Spinal cord (tissue), 10 donors: ENCODE measurements around the gene EMP1. TPM values are rescaled to one million over a fixed set of nuclear protein-coding genes. Genes with fewer than 3 reads are reported as not detected.
"Not testable (repeated sequence)": the region's sequence is repeated elsewhere in the genome, so short reads cannot be mapped to it uniquely, and the experiment has no call there.

Experiments
- DNase-seq, 6 donors: peaks; one replicate each; pipeline versions ENCODE4 v3.0.0 to v3.0.0-alpha.2; 2013 to 2015; ENCODE audit warnings: low spot score in 6 of 6, low read depth in 4 of 6
- H3K27ac ChIP-seq: one replicate; pipeline ENCODE4 v1.5.1; 2013; ENCODE audit warnings: low read depth, low read length, control low read depth
- H3K27me3 ChIP-seq: one replicate; pipeline ENCODE4 v1.6.1; 2013; ENCODE audit warnings: low read length; ENCODE audit not compliant: control insufficient read depth, insufficient read depth
- H3K36me3 ChIP-seq: one replicate; pipeline ENCODE4 v1.6.1; 2013; ENCODE audit warnings: low read length; ENCODE audit not compliant: control insufficient read depth, insufficient read depth
- H3K4me1 ChIP-seq: one replicate; pipeline ENCODE4 v1.6.1; 2013; ENCODE audit warnings: low read length; ENCODE audit not compliant: control insufficient read depth, insufficient read depth
- H3K4me3 ChIP-seq: one replicate; pipeline ENCODE4 v1.5.1; 2013; ENCODE audit warnings: low read depth, low read length, control low read depth
- H3K9me3 ChIP-seq: one replicate; pipeline ENCODE4 v1.6.1; 2013; ENCODE audit warnings: low read length; ENCODE audit not compliant: control insufficient read depth, insufficient read depth
- WGBS: methylation state at CpG from one replicate; pipeline ENCODE4 v1.1.5; 2013; ENCODE audit warnings: missing lambda C conversion rate; ENCODE audit not compliant: insufficient coverage; 5-methylcytosine and 5-hydroxymethylcytosine counted together
- polyA plus RNA-seq, 2 donors: library from polyadenylated mRNA; unstranded; fragments of 120-200 nt; gene quantifications; one replicate each; pipeline ENCODE4 v1.2.1, GENCODE V29; 2013; ENCODE audit not compliant: insufficient read length in 2 of 2
- total RNA-seq, 2 donors: library from RNA; depleted of rRNA in 1 of 2; stranded (reverse); fragments of 120-200 nt in 1 of 2; fragments of >200 nt in 1 of 2; gene quantifications; one replicate each; pipeline versions ENCODE4 v1.2.3 to v1.2.4, GENCODE V29; 2013 to 2014
- donor health status: healthy.

The EMP1 gene
- total and polyA plus RNA-seq, 4 donors: 57.7 to 91.6 (median 68.4) TPM

DNA sequence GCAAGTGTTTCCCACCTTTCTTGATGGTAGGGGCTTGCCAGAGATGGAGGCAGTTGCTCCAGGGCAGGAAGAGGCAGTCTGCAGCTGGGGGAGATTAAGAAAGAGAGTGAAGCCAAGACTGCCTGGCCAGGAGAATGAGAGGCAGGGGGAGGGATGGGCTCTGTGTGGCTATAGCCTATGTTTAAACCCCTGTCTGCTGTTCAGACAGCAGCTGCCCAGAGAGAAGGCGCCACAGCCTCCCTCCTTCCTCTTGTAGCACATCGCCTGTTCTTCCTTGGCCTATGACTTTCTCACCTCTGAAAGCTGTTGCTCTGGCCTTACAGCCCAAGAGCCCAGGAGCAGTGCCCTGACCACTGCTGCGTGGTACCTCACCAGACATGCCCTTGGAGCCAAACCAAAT is 61.7 kb downstream of the EMP1 start:
- no peaks in the 10 kb centered on the region for H3K9me3 ChIP-seq
- 56% methylated on average over 2 of the region's 3 CpGs for WGBS
- no peak for DNase-seq
- H3K27ac ChIP-seq: no peak overlapping the region
- H3K27me3 ChIP-seq: no peaks in the 10 kb centered on the region
- no peaks in the 10 kb centered on the region for H3K36me3 ChIP-seq
- no peak overlapping the region for H3K4me3 ChIP-seq
- peaks cover 22% of the 10 kb centered on the region for H3K4me1 ChIP-seq

DNA sequence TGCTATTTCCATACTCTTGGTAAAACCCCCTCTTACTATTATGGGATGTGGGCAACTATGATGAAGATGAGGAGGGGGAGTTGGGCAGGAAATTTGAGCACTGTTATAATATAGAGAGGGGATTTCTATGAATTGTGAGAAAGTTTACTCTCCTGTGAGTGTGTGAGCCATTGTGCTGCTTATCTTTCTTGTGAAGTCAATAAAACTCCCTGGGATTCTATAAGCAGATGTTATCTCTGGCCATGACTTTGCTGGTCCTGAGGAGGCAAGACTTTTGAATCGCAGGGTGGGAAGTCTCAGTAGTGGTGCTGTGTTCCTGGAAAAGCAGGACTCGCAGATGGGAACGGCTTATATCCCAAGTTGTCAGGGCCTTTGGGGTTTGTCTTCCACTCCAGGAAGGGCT is 62.2 kb downstream of the EMP1 start:
- Histone ChIP-seq H3K36me3 (no peaks in the 10 kb centered on the region), H3K4me1 (peaks cover 22% of the 10 kb centered on the region), H3K27me3 (no peaks in the 10 kb centered on the region), H3K9me3 (no peaks in the 10 kb centered on the region), H3K4me3 (no peak overlapping the region), H3K27ac (no peak overlapping the region)
- WGBS: 71% methylated on average over 2 of the region's 3 CpGs
- no peak for DNase-seq

DNA sequence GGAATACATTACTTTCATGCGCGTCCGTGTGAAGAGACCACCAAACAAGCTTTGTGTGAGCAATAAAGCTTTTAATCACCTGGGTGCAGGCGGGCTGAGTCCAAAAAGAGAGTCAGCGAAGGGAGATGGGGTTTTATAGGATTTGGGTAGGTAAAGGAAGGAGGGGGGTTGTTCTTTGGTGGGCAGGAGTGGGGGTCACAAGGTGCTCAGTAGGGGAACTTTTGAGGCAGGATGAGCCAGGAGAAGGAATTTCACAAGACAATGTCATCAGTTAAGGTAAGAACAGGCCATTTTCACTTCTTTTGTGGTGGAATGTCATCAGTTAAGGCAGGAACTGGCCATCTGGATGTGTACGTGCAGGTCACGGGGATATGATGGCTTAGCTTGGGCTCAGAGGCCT is 63.1 kb downstream of the EMP1 start:
- H3K9me3 ChIP-seq, H3K27ac ChIP-seq, H3K4me3 ChIP-seq, H3K36me3 ChIP-seq, DNase-seq, H3K27me3 ChIP-seq: not testable (repeated sequence)
- peaks cover 22% of the 10 kb centered on the region for H3K4me1 ChIP-seq
- WGBS: 84% methylated on average over 5 of the region's 7 CpGs

DNA sequence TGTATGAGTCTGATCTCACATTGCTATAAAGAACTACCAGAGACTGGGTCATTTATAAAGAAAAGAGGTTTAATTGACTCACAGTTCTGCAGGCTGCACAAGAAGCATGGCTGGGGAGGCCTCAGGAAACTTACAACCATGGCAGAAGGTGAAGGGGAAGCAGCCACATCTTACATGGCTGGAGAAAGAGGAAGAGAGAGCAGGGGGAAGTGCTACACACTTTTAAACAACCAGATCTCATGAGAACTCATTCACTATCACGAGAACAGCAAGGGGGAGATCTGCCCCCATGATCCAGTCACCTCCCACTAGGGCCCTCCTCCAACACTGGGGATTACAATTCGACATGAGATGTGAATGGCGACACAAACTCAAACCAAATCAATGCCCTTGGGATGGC is 71.3 kb downstream of the EMP1 start:
- not testable (repeated sequence) for H3K4me3 ChIP-seq, H3K36me3 ChIP-seq, H3K4me1 ChIP-seq, DNase-seq, H3K27ac ChIP-seq, H3K9me3 ChIP-seq, H3K27me3 ChIP-seq
- no CpG with 5 or more reads among the region's 3 CpGs for WGBS

DNA sequence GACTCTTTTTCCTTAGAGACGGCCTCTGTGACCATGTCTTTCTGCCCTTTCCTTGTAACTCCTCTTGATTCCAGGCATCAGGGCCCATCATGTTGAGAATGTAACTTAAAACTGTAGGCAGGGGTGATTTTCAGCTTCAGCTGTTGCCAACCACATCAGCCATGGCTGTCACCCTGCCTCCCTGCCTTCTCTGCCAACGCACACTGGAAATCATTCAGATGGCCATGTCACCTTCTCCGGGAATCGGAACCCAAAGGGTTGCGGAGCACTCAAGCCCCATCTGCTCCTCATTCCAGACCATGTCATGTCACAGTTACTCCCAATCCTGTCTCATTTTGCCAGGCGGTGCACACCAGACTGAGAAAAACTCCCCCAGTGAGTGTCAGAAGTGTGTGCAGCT is 72.1 kb downstream of the EMP1 start:
- 92% methylated on average over 5 of the region's 6 CpGs for WGBS

More for the DNA sequence above, 72.1 kb downstream of the EMP1 start:
- DNase-seq: no peak
- no peaks in the 10 kb centered on the region for H3K27me3 ChIP-seq
- no peak overlapping the region for H3K4me3 ChIP-seq
- H3K9me3 ChIP-seq: no peaks in the 10 kb centered on the region
- no peak overlapping the region for H3K27ac ChIP-seq
- H3K4me1 ChIP-seq: no peaks in the 10 kb centered on the region
- no peaks in the 10 kb centered on the region for H3K36me3 ChIP-seq

Other genes with a start within 250 kb of the EMP1 start
- not detected for gene GPRC5D, start 244.6 kb upstream of the EMP1 start, total RNA-seq
- gene GPRC5D, start 244.6 kb upstream of the EMP1 start, polyA plus RNA-seq: under 1 TPM; 0.53 to 0.65 TPM
- gene HEBP1, start 196.5 kb upstream of the EMP1 start, total RNA-seq: 10 to 100 TPM; 16.8 to 17.1 TPM
- 10 to 100 TPM; 32.4 to 39.4 TPM for gene HEBP1, start 196.5 kb upstream of the EMP1 start, polyA plus RNA-seq
- gene FAM234B, start 152.3 kb upstream of the EMP1 start, total RNA-seq: 10 to 100 TPM; 17.2 to 43.7 TPM
- gene FAM234B, start 152.3 kb upstream of the EMP1 start, polyA plus RNA-seq: 10 to 100 TPM; 36.6 to 36.7 TPM
- gene GSG1, start 93.1 kb upstream of the EMP1 start, total RNA-seq: under 1 TPM in 1 of 2 donors, not detected in 1; 0.59 TPM
- gene GSG1, start 93.1 kb upstream of the EMP1 start, polyA plus RNA-seq: under 1 TPM; 0.77 to 0.78 TPM